DMS153 treated with DMSO at 0.1 percent for 48 hours (cell line): Measurements from ENCODE around the gene OR2T3.
"Not testable (repeated sequence)": the region's sequence is repeated elsewhere in the genome, so short reads cannot be mapped to it uniquely, and the experiment has no call there.

Experiments
- DNase-seq: peaks from one replicate; lab custom pipeline; 2025; ENCODE audit not compliant: unreplicated experiment; lab: John Stamatoyannopoulos, UW

Gene OR2T3

GRCh38 chr1:248471154-248471553 lies 2.0 kb upstream of the OR2T3 start:
- no peak for DNase-seq

GRCh38 chr1:248472111-248472510 lies 1.0 kb upstream of the OR2T3 start:
- DNase-seq = not testable (repeated sequence)

GRCh38 chr1:248475660-248476059 lies 2.5 kb downstream of the OR2T3 start:
- DNase-seq = not testable (repeated sequence)

- not testable (repeated sequence) for DNase-seq
Observed at GRCh38 chr1:248481686-248482579, 8.8 kb downstream of the OR2T3 start.

- not testable (repeated sequence) for DNase-seq
Observed at GRCh38 chr1:248488289-248488688, 15.1 kb downstream of the OR2T3 start, which contains the start of gene OR2T5. Gene OR2T5, plus strand, starts transcription at chr1:248488589. Its CDS starts 0 bp downstream, at chr1:248488589.

GRCh38 chr1:248496661-248497060 lies 23.5 kb downstream of the OR2T3 start:
- DNase-seq = not testable (repeated sequence)

GRCh38 chr1:248500305-248501035 lies 27.3 kb downstream of the OR2T3 start:
- not testable (repeated sequence) for DNase-seq

GRCh38 chr1:248507773-248508172 lies 34.6 kb downstream of the OR2T3 start, which contains the start of gene OR2G6:
Gene OR2G6, plus strand, starts transcription at chr1:248508073. Its CDS starts 13,574 bp downstream, at chr1:248521647.
- not testable (repeated sequence) for DNase-seq

GRCh38 chr1:248510217-248510616 lies 37.1 kb downstream of the OR2T3 start:
- not testable (repeated sequence) for DNase-seq

- no peak for DNase-seq
Observed at GRCh38 chr1:248521856-248522255, 48.7 kb downstream of the OR2T3 start.
